Measurements from ENCODE around the gene PML.

The PML gene

DNA sequence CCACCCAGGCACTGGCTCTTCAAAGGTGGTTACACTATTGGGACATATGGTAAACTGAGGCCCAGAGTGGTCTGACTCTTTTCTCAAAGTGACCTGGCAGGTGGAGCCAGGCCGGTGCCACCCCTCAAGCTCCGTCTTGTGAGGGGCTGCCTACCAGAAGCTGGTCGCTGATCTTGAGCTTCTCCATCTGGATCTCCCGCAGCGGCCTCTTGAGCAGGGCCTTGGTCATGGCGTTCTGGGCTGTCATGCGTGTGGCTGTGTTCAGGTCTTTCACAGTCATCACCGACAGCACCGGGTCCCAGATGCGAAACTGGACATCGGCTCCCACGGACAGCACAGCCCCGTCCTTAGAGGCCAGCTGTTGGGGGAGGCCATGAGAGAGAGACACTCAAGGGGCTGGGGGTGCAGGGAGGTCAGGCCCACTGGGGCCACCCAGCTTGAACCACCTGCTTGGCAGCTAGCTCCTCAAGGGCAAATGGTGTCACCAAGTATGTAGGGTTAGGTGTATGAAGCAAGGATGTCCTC lies 6.0 kb upstream of the PML start:
- DNase-seq (ENCODE audit: insufficient read length, low spot score) = no peak
- no peak for FAIRE-seq
- no peak for TF ChIP-seq SPI1 (IDR thresholded peaks at IDR 0.05; ENCODE audit: low read depth, low read length)
- TF ChIP-seq TAF1 (IDR thresholded peaks at IDR 0.05; ENCODE audit: low read depth, low read length) = no peak
- no peak for TF ChIP-seq POLR2A (IDR thresholded peaks at IDR 0.05; ENCODE audit: low read depth, low read length)
- TF ChIP-seq POLR2AphosphoS5 (IDR thresholded peaks at IDR 0.05; ENCODE audit: low read depth, low read length) = no peak
- no peak for TF ChIP-seq POU2F2 (IDR thresholded peaks at IDR 0.05; ENCODE audit: low read depth, low read length)
- no peak for TF ChIP-seq PAX5 (IDR thresholded peaks at IDR 0.05; ENCODE audit: insufficient read depth, low read length, severe bottlenecking)

DNA sequence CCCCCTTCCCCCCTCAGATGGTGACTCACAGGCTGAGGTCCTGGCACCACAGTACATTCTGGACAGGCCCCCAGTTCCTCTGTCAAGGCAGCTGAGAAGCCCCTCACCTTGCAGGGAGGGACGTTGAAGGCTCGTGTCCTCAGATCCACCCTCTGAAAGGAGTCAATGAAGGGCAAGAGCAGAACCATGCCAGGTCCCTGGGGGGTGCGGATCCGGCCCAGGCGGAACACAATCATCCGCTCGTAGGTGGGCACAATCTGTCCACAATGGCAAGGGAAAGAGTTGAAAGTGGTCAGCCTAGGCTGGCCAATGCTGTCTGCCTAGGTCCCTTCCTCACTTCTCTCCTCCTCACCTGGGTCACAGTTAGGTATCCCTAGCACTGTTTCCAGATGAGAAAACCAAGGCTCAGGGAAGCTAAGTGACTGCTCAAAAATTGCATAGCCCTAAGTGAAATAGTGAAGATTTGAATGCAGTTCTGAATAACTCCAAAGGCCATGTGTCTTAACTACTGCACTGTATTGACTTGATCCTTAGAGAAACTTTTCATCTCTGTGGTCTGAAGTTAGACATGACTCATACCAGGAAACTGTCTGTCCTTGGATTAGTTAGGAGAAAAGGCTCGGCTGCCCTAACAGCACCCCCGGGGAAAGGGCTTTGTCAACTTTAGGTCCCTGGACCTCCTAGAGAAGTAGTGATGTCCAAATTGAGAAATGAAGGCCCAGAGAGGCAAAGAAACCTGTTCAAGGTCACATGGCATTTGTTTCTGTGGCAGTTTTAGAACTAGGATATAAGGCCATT lies 5.3 kb upstream of the PML start:
- FAIRE-seq (no peak), DNase-seq (ENCODE audit: insufficient read length, low spot score) (no peak)
- TF ChIP-seq TAF1 (IDR thresholded peaks at IDR 0.05; ENCODE audit: low read depth, low read length) = no peak
- TF ChIP-seq SPI1 (IDR thresholded peaks at IDR 0.05; ENCODE audit: low read depth, low read length) = no peak
- TF ChIP-seq POU2F2 (IDR thresholded peaks at IDR 0.05; ENCODE audit: low read depth, low read length) = no peak
- TF ChIP-seq POLR2AphosphoS5 (IDR thresholded peaks at IDR 0.05; ENCODE audit: low read depth, low read length) = no peak
- no peak for TF ChIP-seq PAX5 (IDR thresholded peaks at IDR 0.05; ENCODE audit: insufficient read depth, low read length, severe bottlenecking)

DNA sequence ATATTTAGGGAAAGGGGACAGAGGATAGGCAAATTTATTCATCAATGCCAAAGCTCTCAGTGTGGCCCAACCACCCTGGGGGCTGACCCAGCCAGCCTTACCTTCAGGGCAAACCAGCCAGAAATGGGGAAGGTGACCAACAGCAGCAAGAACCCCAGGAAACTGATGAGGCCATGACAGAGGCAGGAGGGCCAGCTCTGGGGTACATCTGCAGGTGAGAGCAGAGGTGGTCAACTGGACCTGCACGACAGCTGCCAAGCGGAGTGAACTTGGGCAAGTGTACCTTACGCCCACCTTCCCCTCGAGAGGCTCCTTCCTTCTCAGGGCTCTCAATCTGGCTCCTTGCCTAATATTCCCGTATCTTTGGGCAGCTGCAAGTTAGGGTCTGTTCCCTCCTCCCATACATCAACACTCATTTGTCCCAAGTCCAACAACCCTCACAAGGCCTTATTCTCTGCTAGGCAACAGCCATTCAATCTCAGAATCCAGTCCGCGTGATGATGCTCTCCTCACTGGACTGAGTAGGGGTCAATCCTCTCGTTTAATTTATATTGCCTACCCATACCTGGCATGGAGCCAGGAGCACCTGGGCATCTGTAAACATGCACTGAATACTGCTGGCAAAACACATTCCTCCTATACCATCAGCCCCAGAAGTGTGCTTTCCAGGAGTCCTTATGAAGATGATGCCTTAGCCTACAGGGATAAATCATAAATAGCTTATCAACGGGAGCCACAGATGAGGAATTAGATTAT lies 4.1 kb upstream of the PML start:
- no peak for TF ChIP-seq POLR2A (IDR thresholded peaks at IDR 0.05; ENCODE audit: low read depth, low read length)
- no peak for TF ChIP-seq PAX5 (IDR thresholded peaks at IDR 0.05; ENCODE audit: insufficient read depth, low read length, severe bottlenecking)
- TF ChIP-seq POU2F2 (IDR thresholded peaks at IDR 0.05; ENCODE audit: low read depth, low read length) = no peak
- TF ChIP-seq SPI1 (IDR thresholded peaks at IDR 0.05; ENCODE audit: low read depth, low read length) = no peak
- no peak for TF ChIP-seq POLR2AphosphoS5 (IDR thresholded peaks at IDR 0.05; ENCODE audit: low read depth, low read length)
- no peak for TF ChIP-seq TAF1 (IDR thresholded peaks at IDR 0.05; ENCODE audit: low read depth, low read length)
- FAIRE-seq (no peak), DNase-seq (ENCODE audit: insufficient read length, low spot score) (no peak)

DNA sequence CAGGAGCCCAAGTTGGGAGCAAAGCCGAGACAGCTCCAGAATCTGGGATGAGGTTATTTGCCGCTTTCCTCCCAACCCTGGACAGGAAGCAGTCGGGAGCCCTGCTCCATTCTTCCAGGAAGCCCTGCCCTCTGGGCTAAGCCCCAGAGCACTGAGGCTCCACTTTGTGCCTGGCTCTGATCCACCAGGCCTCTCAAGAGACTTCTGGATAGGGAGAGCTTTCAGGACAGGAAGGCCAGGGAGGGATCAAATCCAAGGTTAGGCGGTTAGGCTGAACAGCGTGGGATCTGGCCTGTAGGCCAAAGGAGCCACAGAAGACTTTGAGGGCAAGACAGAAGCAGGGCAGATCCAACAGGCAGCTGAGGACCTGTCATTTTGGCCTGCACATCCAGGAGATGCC lies 3.3 kb upstream of the PML start:
- FAIRE-seq (no peak), DNase-seq (ENCODE audit: insufficient read length, low spot score) (no peak)

DNA sequence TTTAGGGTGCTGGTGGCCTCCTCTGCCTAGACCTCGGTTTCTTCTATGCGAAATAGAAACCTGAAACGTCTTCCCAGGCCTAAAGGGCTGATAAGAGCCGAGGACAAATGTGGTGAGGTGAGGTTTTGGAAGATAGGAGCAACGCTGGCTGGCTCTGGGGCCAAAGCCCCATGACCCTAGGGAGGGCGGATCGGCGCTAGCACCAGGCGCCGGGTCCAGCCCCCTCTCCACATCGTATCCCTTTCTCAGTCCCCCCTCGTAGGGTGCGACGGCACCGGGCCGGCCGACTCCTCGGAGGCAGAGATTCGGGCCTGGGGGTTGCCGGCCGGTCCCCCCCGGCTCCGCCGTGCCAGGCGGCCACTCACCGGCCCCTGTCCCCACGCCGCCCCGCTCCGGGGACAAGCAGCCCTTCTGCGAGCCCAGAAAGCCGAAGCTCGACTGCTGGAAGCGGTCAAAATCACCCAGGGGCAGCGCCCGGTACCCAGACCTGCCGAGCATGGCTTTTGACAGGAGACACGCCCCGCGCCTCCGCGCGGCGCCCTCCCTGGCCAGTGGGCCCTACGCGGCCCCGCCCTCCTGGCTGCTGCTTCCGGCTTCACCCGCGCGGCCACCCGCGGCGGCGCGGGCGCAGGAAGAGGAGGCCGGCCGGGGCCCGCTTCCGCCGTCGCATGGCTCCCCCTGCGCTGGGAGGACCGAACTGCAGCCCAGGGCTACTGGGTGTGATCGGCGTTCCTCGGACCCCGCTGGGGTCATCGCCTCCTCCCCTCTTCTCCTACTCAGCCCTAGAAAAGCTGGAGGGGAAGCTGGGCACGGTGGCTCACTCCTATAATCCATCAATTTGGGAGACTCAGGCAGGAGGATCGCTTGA lies 2.6 kb upstream of the PML start, which contains the start of gene STOML1:
TSS of gene STOML1 (minus strand) at position 570 of the 868 bp plus-strand sequence. CDS start at position 498, 72 bp downstream.
- peak; percentile 96 for DNase-seq (ENCODE audit: insufficient read length, low spot score)
- TF ChIP-seq POLR2A (IDR thresholded peaks at IDR 0.05; ENCODE audit: low read depth, low read length) (no peak), POU2F2 (IDR thresholded peaks at IDR 0.05; ENCODE audit: low read depth, low read length) (no peak), TAF1 (IDR thresholded peaks at IDR 0.05; ENCODE audit: low read depth, low read length) (peak; percentile 53; the same call in 1 of the 2 replicates), SPI1 (IDR thresholded peaks at IDR 0.05; ENCODE audit: low read depth, low read length) (no peak), POLR2AphosphoS5 (IDR thresholded peaks at IDR 0.05; ENCODE audit: low read depth, low read length) (0 out of 2 replicates have a peak, but pooled peaks have one; percentile 25), PAX5 (IDR thresholded peaks at IDR 0.05; ENCODE audit: insufficient read depth, low read length, severe bottlenecking) (peak; percentile 45)
- FAIRE-seq = peak; percentile 96

More for the DNA sequence above, 3.3 kb upstream of the PML start:
- TF ChIP-seq TAF1 (IDR thresholded peaks at IDR 0.05; ENCODE audit: low read depth, low read length) = no peak
- no peak for TF ChIP-seq POU2F2 (IDR thresholded peaks at IDR 0.05; ENCODE audit: low read depth, low read length)
- no peak for TF ChIP-seq POLR2AphosphoS5 (IDR thresholded peaks at IDR 0.05; ENCODE audit: low read depth, low read length)
- no peak for TF ChIP-seq PAX5 (IDR thresholded peaks at IDR 0.05; ENCODE audit: insufficient read depth, low read length, severe bottlenecking)
- no peak for TF ChIP-seq SPI1 (IDR thresholded peaks at IDR 0.05; ENCODE audit: low read depth, low read length)

DNA sequence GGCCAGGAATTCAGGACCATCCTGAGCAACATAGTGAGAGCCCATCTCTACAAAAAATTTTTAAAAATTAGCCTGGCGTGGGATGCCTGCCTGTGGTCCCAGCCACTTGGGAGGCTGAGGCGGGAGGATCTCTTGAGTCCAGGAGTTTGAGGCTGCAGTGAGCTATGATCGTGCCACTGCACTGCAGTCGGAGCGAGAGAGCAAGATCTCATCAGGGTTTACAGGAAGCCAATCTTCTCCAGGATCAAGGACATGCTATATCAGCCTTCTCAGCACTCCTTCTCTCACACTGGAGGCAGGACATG lies 2.0 kb upstream of the PML start:
- DNase-seq (ENCODE audit: insufficient read length, low spot score) (no peak), FAIRE-seq (no peak)
- no peak for TF ChIP-seq TAF1 (IDR thresholded peaks at IDR 0.05; ENCODE audit: low read depth, low read length)
- no peak for TF ChIP-seq POLR2A (IDR thresholded peaks at IDR 0.05; ENCODE audit: low read depth, low read length)
- no peak for TF ChIP-seq POU2F2 (IDR thresholded peaks at IDR 0.05; ENCODE audit: low read depth, low read length)
- no peak for TF ChIP-seq SPI1 (IDR thresholded peaks at IDR 0.05; ENCODE audit: low read depth, low read length)
- TF ChIP-seq PAX5 (IDR thresholded peaks at IDR 0.05; ENCODE audit: insufficient read depth, low read length, severe bottlenecking) = no peak
- TF ChIP-seq POLR2AphosphoS5 (IDR thresholded peaks at IDR 0.05; ENCODE audit: low read depth, low read length) = no peak

DNA sequence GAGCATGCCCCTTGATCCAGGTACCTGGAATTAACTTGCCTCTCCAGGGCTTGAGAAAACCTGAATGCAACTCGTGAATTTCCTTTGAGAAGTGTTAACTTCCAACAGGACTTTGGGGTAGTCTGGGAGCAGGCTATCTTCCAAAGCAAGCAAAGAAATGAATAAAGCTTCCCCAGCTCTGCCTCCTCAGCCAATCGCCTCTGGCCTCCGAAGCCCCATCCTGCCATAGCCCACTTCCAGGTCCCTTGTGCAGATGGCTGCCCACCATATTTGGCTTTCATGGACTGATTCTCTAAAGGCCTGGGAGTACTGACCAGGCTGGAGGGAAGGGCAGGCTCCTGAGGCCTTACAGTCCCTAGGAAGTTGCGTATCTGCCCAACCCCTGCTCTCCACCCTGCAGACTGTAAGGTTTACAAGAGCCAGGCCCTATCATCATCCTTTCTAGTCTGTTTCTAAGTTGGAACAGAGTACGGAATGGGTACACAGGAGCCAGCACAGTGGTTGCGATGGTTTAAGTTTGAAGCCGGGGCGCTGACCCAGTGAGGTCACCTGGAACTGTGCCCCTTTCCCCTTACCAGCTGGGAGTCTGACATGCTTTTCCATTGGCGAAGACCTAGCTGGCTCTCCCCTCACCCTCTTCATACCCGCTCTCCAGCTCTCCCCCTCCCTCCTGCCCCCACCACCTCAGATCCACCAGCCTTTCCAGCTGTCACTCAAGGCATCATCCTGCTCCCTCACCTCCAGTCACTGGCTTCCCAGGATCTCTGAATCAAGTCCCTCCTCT lies 1.1 kb upstream of the PML start:
- DNase-seq (ENCODE audit: insufficient read length, low spot score) (no peak), FAIRE-seq (no peak)
- TF ChIP-seq POLR2A (IDR thresholded peaks at IDR 0.05; ENCODE audit: low read depth, low read length) (no peak), POLR2AphosphoS5 (IDR thresholded peaks at IDR 0.05; ENCODE audit: low read depth, low read length) (no peak), TAF1 (IDR thresholded peaks at IDR 0.05; ENCODE audit: low read depth, low read length) (no peak), PAX5 (IDR thresholded peaks at IDR 0.05; ENCODE audit: insufficient read depth, low read length, severe bottlenecking) (no peak), SPI1 (IDR thresholded peaks at IDR 0.05; ENCODE audit: low read depth, low read length) (no peak), POU2F2 (IDR thresholded peaks at IDR 0.05; ENCODE audit: low read depth, low read length) (no peak)

Measured in GM12891 (cell line).